NCI-H1436 treated with DMSO at 0.1 percent for 48 hours (cell line): ENCODE results near the gene VTCN1.

ENCODE experiments used
- DNase-seq: peaks from one replicate; lab custom pipeline; 2025; lab: John Stamatoyannopoulos, UW

The VTCN1 gene

DNA sequence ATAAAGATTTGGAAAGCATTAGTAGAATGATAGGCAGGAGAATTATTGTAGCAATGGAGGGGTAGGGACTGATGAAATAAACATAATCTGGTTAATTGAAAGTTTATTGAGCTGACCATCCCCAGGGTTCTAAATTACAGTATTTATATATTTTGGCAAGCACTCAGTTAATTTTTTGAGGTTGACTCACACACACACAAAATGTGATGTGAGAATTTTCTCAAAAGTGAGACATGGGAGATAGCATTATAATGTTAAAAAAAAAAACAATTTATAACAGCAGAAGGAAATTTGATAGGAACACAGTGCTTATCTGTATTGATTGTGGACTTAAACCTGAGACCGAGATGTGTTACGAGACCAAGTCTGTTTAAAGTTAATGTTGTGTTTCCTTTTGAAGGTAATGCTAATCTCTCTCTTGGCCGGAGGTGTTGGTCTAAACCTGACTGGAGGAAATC is 113.7 kb downstream of the VTCN1 start:
- DNase-seq: no peak

DNA sequence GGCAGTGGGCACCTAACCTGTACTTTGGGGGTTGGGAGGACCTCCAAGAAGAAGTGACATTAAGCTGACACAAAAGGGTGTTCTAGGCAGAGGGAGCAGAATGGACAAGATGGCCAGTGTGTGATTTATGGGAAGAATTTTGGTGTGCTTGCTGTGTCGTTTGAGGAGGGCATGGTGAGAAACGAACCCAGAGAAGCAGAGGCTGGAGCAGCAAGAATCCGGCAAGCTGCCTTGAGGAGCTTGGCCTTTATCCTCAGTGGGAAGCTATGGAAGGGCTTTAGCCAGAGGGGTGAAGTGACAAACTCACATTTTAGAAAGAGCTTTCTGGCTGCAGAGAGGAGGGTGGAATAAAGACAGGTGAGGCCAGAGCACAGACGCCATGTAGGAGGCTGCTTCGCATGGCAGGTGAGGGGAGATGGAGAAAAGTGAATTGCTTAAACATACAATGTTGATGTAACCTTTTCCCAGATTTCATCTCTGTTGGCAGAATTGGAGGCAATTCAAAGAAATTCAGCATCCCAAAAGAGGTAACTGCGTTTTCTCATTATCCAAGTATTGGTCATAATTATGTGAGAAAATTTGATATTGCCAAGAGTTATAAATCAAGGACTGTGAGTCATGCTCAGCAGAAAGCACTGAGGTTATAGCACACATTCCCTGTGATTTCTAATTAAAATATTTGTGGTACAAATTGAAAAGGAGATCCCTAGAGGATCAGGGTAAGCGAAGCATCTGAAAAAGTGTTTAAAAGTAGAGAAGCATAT is 115.7 kb downstream of the VTCN1 start:
- no peak for DNase-seq

DNA sequence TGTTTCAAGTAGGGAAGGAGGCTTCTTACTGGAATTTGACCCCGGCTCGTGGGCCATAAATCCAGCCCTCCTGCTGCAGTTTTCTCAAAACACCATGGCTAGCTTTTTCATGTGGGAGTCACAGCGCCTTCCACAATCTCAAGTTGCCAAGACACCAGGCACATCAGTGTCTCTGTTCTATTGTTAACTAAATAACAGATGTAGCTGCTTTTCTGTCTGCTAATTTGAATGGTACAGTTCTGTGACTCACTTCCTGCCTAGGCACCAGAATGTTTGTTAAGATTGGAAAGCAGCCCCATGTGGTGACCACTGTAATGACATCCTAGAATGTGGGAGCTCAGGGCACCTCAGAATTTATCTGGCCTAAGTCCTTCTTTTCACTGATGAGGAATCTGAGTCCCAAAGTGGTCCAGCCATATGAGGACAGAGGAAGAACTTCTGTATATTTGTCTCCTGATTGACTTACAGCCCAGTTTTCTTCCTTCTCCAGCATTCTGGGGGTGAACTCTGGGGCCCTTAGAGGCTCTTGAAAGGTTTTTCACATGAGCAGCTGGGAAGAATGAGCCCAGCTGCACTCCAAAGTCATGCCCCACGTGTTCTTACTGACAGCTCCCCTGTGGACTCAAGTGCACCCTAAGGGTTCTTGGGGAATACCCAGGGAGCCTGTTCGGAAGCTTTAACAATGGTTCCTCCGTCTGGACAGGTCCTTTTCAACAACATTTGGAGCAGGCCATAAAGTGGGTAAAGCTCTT is 116.7 kb downstream of the VTCN1 start:
- no peak for DNase-seq
